Measurements from ENCODE around the gene IPO9. TPM values are rescaled to one million over a fixed set of nuclear protein-coding genes. Genes with fewer than 3 reads are reported as not detected.

Gene IPO9
- 41.4 and 44.7 TPM in 2 replicates for total RNA-seq (2014; rRNA removed; shearing (Covaris generic))

GRCh38 chr1:201828820-201829774, at the start of gene IPO9:
TSS of gene IPO9 (plus strand) at chr1:201829157. CDS start at chr1:201829210, 53 bp downstream.
- peak; percentile 92 for DNase-seq (ENCODE audit: low spot score)

DNA sequence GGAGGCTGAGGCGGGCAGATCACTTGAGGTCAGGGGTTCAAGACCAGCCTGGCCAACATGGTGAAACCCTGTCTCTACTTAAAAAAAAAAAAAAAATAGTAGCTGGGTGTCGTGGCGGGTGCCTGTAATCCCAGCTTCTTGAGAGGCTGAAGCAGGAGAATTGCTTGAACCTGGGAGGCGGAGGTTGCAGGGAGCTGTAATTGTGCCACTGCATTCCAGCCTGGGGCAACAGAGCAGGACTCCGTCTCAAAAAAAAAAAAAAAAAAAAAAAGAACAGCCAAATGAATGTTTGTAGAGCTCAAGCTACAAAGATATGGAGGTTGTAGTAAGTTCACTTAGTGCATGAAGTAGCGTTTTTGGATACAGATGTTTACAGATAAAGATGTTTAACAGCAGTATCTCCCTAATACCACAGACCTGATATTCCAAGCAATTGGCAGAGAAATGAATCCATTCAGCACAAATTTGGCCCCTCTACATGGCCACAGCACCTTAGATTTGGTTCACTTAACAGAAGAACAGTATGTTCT, 49.5 kb upstream of the IPO9 start:
- DNase-seq (ENCODE audit: low spot score): no peak

- peak; percentile 45 for DNase-seq (ENCODE audit: low spot score)
These were observed 48.0 kb upstream of the IPO9 start for GRCh38 chr1:201780952-201781351.

DNA sequence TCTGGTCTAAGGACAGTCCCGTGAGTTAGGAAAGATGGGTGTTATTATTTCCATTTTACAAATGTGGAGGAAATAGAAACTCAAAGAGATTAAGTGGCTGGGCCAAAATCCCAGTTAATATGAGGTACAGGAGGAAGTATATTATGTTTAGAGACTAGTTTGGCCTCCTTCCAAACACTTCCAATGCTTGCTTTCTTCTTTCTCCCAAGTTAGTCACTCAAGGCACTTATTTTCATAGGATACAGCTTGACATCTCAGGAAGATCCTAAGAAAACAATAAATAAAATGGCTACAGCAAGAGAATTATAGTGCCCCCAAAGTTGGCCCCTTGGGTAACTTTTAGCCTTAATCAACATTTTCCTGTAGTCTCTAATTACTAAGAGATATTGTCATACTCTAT, 47.5 kb upstream of the IPO9 start:
- DNase-seq (ENCODE audit: low spot score): peak; percentile 72

GRCh38 chr1:201782353-201782752, 46.6 kb upstream of the IPO9 start:
- no peak for DNase-seq (ENCODE audit: low spot score)

GRCh38 chr1:201783058-201783457, 45.9 kb upstream of the IPO9 start:
- no peak for DNase-seq (ENCODE audit: low spot score)

- no peak for DNase-seq (ENCODE audit: low spot score)
These were observed 45.4 kb upstream of the IPO9 start for GRCh38 chr1:201783572-201783971.

DNA sequence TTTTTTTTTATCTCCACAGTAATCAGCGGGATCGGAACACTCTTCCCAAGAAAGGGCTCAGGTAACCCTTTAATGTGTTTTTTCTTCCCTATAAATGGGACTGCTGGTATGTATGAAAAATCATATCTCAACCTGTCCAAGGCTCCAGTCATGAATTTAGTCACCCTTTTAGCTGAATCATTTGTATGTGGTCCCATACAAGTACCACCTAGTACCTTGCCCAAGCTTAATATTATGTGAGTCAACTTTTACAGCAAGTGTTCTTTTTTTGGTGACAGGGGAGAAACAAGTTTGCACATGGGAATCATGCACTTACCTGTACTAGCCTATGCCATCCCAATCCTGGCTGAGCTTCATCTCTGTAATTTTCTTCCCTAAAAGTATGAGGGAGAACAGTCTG, 43.7 kb upstream of the IPO9 start:
- DNase-seq (ENCODE audit: low spot score): no peak

DNA sequence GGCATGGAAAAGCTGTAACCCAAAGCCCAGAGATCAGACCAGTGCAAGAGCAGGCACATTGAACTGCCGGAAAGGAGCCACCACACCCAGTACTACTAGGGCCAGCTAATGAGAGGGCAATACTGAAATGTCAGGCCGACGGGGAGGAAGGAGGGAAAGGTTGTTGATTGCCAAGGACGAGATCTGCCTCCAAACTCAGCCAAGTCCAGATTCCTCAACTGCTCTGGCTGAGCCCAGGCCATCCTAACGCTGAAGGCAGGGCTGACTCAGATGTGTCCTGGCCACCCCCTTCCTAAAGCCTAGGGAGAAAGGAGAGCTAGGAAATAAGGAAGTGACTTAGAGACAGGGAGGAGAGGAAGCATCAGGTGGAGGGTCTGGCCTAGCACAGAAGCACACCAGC, 42.1 kb upstream of the IPO9 start:
- DNase-seq (ENCODE audit: low spot score): no peak

GRCh38 chr1:201788296-201788695, 40.7 kb upstream of the IPO9 start:
- DNase-seq (ENCODE audit: low spot score): no peak

GRCh38 chr1:201789245-201789644, 39.7 kb upstream of the IPO9 start:
- DNase-seq (ENCODE audit: low spot score): no peak

DNA sequence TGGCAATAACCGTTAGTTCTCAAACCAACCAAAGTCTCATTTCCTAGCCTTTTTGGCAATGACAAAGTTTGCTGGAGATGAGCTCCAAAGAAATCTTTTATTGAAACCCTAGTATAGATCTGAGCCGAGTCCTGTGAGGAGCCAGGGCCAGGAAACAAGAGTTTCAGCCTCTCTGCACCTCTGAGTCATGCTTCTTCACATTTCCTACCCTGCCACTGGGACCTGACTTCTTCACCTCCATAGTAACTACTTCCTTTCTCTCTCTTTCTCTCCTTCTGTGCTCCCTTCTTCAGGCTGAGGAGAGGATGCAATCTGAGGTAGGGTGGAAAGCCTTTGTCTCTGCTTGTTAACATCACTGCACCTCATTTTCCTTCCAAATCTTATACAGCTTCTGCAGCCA, 38.7 kb upstream of the IPO9 start:
- DNase-seq (ENCODE audit: low spot score): peak; percentile 69

DNA sequence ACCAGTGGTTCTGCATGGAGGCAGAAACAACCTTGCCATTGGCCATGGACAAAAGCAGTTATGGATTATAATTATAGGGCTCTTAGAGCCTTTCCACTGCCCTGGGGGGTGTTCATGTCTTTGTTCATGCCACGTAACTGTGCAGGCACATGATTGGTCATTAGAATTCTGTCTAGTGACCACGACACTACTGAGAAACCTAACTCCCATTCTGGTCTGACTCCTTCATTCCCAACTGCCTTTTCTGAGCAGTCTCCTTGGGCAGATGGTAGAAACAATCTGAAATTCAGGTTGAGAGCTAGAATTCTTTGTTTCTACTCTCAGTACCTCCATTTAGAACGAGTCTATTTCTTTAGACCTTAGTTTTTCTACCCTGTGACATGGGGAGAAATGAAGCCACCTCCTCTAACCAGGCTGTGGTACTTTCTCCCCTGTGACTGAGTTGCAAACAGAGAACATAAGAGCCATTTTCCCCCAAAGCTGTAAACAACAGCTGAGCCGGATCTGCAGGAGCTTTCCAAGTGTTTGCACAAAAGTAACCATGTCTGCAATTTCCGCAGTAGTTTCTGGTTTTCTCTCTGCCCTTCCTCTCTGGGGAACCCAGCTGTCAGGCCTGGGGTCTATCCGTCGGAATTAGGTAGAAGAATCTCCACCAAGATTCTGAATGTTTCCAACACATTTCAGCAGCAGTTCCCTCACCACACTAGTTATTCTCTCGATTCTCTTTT, 37.7 kb upstream of the IPO9 start:
- DNase-seq (ENCODE audit: low spot score): no peak

DNA sequence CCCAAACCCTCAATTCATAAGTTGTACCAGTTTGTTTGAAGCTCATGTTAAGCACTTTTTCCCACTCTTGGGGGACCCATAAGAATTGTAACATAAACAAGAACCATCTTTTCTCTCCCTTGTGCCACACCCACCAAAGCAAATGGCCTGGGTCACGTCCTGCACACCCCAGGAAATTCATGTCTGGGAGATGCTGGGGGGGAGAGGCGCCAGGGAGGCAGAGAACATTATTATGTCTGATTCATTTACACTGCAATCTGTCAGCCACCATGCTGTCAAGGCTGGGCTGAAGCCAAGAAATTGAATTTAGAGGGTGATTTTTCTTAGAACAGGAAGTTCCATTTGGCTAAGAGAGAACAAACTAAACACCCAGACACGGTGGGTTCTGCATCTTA, 37.2 kb upstream of the IPO9 start:
- DNase-seq (ENCODE audit: low spot score): peak; percentile 89

GRCh38 chr1:201792534-201793305, 36.2 kb upstream of the IPO9 start:
- peak; percentile 89 for DNase-seq (ENCODE audit: low spot score)

DNA sequence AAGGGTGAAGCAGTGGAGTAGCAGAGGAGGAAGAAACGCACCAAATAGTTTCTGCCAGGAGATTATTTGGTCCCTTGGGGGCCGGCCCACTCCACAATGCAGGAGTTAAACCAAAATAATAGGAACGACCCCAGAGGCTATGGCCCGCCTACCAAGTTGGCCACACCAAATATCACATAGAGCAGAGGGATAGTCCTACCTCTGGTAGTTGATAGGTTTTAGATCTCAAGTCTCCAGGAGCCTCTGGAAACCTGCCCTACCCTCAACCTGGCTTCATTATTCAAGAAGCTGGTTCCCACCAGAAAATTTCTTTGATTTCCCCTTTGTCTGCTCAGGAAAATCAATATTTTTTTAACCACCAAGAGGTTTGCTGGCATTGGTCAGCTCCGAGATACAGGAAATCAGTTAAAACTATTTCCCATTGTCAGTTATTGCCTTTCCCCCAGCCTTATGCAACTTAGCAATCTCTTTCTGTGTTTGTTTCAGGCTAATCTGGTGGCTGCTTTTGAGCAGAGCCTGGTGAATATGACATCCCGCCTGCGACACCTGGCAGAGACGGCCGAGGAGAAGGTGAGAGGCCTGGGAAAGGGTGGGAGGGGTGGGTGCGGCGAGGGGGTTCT, 35.5 kb upstream of the IPO9 start:
- DNase-seq (ENCODE audit: low spot score): no peak

- peak; percentile 34 for DNase-seq (ENCODE audit: low spot score)
These were observed 33.9 kb upstream of the IPO9 start for GRCh38 chr1:201795066-201795465.

GRCh38 chr1:201800246-201800645, 28.7 kb upstream of the IPO9 start:
- no peak for DNase-seq (ENCODE audit: low spot score)

- DNase-seq (ENCODE audit: low spot score): no peak
These were observed 22.2 kb upstream of the IPO9 start for GRCh38 chr1:201806801-201807200.

DNA sequence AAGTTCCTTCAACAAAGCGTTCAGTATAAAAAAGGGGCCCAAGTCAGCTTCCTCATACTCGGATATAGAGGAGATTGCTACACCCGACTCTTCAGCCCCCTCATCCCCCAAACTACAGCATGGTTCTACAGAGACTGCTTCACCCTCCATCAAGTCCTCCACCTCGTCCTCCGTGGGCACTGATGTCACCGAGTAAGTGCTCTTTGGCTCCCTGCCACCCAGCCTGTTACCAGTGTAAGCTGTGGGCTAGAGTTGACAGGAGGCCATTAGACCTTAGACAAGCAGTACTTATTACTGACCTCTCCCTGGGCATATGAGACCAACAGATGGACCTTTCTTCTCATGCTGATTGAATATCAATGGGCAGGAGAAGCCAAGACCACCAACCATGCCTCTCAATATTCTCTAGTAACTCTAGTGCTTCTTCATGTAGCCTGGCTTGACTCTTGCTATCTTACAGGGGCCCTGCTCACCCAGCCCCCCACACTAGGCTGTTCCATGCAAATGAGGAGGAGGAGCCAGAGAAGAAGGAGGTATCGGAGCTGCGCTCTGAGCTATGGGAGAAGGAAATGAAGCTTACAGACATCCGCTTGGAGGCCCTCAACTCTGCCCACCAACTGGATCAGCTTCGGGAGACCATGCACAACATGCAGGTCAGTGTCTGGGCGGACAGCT, 20.9 kb upstream of the IPO9 start:
- DNase-seq (ENCODE audit: low spot score): no peak

DNA sequence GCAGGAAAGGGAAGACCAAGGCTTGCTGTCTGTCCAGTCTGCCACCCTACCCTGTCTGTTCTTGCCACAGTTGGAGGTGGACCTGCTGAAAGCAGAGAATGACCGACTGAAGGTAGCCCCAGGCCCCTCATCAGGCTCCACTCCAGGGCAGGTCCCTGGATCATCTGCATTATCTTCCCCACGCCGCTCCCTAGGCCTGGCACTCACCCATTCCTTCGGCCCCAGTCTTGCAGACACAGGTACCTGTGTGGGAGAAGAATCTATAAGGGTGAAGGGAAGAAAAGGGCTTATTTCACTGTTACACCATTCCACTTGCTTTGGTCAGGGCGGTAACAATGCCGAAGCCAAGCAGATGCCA, 20.3 kb upstream of the IPO9 start:
- DNase-seq (ENCODE audit: low spot score): no peak
